ENCODE measurements around the gene FGF1.

DNA sequence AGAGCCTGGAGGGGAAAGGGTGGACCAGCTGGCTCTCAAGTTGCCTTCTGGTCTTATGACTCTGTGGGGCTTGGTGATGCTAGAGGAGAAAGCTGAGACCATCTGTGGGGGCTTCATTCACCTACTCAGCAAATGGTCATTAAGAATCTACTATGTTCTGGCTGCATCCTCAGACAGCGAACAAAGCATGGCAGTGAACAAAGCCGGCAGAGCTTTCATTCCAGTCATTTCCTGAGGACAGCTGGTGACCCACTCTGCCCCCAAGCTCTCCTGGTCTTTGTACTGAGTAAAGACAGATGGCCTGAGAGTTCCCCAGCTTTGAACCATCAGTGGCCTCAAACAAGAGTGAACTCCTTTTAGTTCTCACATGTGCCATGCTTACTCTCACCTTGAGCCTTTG lies 48.0 kb downstream of the FGF1 start:
- TF ChIP-seq CTCF (IDR thresholded peaks at IDR 0.05) = no peak
- TF ChIP-seq POLR2A (IDR thresholded peaks at IDR 0.05) = no peak
